ENCODE measurements around the gene SNAPC2.
"Not testable (repeated sequence)": the region's sequence is repeated elsewhere in the genome, so short reads cannot be mapped to it uniquely, and the experiment has no call there.

The SNAPC2 gene

DNA sequence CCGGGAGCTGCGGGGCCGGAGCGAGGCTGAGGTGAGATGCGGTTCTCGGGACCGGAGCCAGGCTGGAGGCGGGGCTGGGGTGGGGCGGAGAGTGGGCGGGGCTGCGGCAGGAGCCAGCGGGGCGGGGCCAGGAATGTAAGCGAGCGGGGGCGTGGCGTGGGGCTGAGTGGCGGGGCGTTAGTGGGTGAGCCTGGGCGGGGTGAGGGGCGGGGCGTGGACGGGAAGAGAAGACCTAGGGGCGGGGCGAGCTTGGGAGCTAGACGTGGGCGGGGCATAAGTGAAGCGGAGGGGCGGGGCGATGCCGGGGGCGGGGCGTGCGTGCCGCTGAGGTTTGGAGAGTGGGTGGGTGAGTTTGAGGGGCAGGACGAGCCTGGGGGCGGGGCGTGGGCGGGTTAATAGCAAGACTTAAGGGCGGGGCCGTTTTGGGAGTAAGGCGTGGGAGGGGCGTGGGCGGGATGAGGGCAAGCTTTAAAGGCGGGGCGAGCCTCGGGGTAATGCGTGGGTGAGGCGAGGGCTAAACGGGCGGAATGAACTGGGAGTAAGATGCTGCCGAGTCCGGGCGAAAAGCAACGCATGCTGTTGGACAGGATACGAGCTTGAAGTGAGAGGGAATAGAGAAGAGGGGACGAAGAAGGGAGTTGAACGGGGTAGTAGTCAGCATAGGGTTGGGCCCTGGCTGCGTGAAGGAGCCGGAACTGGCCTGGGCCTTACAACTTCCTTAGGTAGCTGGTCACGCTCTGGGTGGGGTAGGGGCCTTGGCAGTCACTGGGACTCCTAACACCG, 572 bp downstream of the SNAPC2 start:
- DNase-seq (ENCODE audit: insufficient read length, low spot score) (peak; percentile 80), FAIRE-seq (peak; percentile 96)

DNA sequence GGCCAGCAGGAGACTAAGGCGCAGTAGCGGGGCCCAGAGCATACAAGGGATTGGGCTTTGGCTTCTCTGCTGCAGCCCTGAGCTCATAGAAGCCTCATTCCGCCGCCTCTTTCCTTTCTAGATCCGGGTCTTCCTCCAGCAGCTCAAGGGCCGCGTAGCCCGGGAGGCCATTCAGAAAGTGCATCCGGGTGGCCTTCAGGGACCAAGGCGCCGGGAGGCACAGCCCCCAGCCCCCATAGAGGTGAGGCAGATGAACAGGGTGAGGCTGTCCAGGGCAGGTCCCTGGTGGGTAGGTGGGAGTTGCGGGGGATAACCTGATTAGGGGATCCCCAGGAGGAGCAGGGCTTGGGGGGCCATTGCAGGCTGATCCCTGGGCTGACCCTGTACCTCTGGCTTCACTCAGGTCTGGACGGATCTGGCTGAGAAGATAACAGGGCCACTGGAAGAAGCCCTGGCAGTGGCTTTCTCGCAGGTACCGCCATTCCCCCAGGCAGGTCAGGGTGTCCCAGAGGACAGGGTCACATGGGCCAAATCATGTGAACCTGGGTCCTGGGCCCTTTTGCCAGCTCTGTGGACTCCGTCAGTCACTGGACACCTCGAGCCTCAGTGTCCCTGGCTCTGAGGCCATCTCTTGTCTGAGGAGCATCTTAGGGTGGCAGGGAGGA, 1.3 kb downstream of the SNAPC2 start:
- FAIRE-seq: no peak

DNA sequence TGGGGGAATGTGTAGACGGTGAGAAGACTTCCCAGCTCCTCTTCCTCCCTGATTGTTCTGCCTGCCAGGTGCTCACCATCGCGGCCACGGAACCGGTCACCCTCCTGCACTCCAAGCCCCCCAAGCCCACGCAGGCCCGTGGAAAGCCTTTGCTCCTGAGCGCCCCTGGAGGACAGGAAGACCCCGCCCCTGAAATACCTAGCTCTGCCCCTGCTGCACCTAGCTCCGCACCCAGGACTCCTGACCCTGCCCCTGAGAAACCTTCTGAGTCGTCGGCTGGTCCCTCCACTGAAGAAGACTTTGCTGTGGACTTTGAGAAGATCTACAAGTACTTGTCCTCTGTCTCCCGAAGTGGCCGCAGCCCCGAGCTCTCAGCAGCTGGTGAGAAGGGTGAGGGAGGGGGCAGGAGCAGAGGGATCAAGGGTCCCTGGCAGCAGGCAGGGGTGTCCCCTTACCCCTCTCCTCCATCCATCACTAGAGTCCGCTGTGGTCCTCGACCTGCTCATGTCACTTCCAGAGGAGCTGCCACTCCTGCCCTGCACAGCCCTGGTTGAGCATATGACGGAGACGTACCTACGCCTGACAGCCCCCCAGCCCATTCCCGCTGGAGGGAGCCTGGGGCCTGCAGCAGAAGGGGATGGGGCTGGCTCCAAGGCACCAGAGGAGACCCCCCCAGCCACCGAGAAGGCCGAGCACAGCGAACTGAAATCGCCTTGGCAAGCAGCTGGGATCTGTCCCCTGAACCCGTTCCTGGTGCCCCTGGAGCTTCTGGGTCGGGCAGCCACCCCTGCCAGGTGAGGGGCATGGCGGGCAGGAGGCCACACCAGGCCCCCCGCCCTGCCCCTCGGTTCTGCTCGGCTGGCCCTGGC, 2.1 kb downstream of the SNAPC2 start:
- no peak for DNase-seq (ENCODE audit: insufficient read length, low spot score)
- FAIRE-seq: no peak

More for the DNA sequence above, 1.3 kb downstream of the SNAPC2 start:
- no peak for DNase-seq (ENCODE audit: insufficient read length, low spot score)

DNA sequence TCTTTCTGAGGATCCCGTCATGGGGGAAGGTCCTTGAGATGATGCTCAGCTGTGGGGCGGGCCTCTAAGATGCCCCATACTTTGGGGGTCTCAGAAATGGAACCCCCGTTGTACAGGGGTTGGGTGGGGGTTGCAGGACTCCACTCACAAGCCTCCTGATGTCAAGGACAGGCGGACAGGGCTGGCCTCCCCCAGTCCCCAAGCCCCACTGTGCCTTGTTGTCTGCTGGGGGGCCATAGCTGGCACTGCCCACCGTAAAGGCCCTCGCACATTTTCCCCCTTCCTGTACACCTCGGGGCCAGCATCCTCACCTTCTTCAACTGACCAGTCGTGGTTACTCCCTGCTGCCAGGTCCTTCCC, 2.7 kb downstream of the SNAPC2 start:
- DNase-seq (ENCODE audit: insufficient read length, low spot score) (no peak), FAIRE-seq (no peak)

DNA sequence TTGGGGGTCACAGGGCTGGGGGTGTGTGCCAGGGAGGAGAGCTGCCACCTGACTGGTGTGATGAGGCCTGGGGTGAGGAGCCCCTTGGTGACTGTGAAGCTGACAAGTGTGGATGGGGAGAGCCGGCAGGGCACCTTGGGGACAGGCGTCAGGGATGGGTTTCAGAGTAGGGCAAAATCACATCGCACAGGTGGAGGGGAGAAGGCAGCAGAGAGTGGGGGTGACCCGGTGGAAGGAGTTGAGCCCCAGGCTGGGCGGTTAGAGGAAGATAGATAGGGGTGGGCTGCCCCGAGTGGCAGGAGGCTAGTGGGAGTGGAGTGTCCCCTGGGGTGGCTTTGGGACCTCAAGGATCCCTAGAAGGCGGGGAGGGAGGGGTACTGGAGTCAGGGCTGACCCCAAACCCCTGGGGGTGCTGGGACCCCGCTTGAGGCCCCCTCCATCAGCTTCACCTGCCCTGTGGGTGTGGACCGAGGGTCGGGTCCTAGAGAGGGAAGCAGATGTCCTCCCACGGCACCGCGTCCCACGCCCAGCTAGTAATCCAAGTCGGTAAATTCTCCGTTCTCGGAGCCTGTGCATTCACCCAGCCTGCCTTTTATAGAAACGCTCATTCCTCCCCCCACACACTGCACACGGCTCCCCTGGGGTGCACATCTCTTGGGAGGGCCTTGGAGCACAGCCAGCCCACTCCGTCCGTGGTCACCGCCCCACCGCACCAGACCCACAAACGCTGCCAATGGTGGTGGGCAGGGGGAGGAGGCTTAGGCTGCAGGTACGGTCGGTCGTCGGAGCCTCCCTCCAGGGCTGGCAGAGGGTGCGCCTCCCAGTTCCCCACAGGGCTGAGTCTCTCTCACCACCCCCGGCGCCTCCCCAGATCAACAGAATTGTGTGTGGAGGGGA, 3.4 kb downstream of the SNAPC2 start:
- FAIRE-seq (no peak), DNase-seq (ENCODE audit: insufficient read length, low spot score) (no peak)

DNA sequence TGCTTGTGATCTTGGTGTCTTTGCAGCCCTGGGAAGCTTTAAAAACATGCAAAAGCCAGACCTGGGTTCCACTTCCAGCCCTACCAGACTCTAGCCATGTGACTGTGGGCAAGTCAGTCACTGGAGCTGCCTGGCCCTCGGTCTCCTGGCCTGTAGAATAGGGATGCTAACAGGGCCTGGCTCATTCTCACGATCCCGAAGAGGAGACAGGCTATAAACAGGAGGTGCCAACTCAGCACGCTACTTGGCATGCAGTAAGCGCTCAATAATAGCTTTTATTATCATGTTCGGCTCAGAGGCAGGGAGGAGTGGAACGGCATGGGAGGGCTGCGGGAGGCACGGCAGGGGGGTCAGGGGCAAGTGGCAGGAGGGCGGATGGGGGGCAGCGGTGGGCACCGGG, 4.1 kb downstream of the SNAPC2 start:
- DNase-seq (ENCODE audit: insufficient read length, low spot score): no peak
- no peak for FAIRE-seq

DNA sequence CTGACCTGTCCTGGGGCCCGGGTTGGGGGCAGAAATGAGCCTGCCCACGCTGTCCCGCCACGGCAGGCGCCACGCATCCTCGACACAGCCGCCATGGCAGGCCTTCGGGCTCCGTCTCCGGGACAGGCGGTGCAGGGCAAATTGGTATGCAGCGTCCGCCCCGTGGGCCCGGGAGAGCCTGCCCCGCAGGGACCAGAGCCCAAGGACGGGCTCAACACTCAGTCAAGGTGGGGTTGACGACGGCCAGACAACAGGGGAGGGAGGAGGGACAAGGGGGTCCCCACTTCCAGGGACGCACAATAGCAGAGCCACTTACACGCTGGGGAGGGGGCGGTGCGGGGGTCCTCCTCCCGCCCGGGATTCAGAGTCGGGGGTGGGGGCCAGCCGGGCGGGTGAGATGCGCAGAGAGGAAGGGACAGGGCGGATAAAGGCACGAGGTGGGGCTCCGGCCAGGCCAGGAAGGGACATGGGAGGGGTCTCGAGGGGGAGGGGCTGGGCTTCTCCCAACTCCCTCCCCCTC, 4.6 kb downstream of the SNAPC2 start:
- DNase-seq (ENCODE audit: insufficient read length, low spot score) (no peak), FAIRE-seq (no peak)

DNA sequence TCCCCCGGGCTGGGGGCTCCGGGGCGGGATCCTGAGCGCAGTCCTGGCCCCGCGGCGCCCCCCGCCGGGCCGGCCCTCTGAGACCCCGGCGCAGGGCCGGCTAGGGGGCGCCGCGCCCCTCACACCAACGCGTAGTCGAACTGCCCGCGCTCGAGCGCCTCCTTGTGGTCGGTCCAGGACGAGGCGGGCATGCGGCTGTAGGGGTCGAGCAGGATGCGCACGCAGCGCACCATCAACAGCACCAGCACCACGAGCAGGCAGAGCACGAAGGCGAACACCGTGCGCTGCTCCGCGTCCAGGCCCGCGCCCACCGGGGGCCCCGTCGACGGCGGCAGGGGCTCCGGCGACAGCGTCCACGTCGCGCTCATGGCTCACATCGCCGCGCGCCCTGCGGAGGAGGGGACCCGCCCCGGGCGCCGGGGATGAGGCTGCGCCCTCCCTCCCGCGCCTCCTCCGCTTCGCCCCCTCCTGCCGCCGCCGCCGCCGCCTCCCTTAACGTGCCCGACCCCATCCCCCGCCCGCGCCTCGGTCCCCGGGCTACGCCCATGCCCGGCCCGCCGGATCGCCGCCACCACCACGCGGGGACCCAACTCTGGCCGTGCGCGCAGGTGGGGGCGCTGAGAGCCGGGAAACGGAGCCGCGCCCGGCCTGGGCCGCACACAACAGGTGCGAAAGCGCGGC, 5.2 kb downstream of the SNAPC2 start:
- DNase-seq (ENCODE audit: insufficient read length, low spot score) (peak; percentile 91), FAIRE-seq (peak; percentile 91)

DNA sequence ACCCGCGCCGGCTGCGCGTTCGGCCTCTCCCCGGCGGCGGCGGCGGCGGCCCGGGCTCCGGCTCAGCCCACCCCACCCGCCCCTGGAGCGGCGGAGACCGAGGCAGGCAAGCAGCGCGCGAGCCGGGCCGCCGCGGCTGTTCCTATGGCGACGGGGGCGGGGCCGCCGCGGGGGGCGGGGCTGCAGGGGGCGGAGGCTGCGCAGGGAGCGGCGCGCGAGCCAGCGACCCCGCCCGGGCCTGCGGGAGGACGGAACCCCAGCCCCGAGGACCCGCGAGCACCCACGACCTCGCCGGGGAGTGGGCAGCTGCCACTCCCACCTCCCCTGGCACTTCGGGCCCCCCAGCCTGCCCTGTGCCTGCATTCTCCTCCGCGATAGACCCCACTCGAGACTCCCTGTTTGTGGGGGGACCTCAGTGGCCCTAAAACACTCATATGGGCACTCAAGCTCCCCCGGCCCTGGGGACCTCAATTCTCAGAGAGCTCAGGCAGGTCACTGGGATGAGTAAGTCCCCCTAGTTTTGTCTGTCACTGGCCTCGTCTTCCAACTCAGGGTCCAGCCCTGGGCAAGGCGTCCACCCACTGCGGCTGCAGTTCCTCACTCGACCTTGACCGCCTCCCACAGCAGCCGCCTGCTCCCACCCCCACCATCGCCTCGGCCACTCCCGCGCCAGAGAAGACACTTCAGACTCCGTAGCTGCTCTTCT, 6.0 kb downstream of the SNAPC2 start, which contains the start of gene CTXN1:
Gene CTXN1 (minus strand): TSS at position 115 of the 706 bp plus-strand sequence. CDS start 597 bp downstream, outside the sequence.
- DNase-seq (ENCODE audit: insufficient read length, low spot score) (no peak), FAIRE-seq (no peak)

DNA sequence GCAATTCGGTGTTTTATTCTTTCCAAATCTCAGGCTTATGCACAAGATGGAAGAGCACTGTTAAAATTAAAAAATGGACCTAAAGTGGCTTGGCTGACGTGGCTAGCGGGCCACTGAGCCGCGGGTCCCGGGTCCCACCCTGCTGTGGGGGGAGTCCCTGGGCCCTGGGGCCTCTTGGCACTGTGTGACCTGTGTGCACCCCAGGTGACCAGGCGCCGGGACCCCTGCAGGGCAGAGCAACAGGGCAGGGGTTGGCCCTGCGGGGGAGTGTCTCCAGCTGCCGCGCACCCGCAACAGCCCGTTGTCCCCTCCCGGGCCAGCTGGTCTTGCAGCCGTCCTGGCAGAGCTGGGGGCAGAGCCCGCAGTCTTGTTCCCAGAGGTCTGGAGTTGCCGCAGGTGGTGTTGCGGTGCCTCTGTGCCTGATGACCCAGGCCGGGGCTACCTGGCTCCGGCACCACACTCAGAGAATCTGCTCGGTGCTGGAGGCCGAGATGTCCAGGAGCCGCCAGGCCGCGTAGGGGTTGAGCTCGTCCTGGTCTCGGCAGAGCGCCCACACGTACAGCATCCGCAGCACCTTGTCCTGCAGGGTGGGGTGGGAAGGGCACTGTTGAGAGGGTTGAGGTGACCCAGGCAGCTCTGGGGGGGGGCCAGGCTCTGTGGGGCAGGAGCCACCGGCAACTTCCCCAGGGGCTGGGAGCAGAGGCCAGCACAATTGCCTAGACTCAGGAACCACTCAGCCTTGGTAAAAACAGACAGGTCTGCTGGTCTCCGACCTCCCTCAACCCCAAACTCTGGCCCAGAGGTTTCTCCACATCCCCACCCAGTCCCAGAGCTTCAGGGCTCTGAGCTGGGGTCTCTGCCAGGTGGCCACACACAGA, 6.8 kb downstream of the SNAPC2 start:
- no peak for DNase-seq (ENCODE audit: insufficient read length, low spot score)
- FAIRE-seq: no peak

DNA sequence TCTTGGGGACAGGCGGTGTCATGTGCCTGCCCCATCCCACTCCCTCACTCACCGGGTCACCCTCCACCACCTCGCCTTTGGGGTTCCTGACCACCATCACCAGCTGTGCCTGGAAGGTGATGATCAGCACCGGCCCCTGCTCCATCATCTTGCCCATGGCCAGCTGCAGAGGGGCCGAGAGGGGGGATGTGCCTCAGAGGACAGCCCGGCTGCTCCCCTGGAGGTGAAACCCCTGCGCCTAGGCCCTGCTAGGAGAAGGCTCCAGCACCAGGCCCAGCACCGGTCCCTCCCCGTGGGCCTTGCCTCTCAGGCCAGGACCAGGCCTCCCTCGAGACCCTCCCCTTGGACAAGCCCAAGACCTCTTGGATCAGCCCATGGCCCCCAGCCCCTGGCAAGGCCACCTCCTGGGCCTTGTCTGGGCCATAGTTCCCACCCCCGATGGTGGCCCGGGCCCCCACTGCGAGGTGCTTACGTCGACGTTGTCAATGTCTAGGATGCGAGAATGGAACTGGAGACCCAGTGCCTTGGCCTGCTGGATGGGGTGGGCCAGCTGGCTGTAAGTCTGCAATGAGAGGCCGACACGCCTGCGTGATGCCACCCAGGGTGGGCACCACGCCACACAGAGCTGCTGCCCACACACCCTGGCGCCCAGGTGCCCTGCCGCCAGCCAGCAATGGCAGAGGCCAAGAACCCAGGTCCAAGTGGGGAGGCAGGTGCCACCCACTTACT, 7.6 kb downstream of the SNAPC2 start:
- FAIRE-seq (no peak), DNase-seq (ENCODE audit: insufficient read length, low spot score) (no peak)

DNA sequence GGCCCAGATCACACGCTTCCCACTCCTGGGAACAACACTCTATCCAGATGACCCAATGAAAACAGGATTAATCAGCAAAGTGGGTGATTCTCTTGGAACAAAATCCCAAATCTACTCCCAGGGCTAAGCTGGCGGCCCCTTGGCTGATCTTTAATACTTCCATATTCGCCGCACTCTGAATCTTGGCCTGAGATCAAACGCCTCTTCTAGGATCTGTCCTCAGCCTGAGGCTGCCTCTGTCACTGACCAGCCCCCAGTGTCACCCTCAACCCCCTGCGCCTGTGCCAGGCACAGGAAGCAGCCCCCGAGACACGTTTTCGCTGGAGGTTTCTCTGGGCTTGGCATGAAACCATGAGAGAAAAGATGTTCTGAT, 8.2 kb downstream of the SNAPC2 start:
- DNase-seq (ENCODE audit: insufficient read length, low spot score) (no peak), FAIRE-seq (no peak)

DNA sequence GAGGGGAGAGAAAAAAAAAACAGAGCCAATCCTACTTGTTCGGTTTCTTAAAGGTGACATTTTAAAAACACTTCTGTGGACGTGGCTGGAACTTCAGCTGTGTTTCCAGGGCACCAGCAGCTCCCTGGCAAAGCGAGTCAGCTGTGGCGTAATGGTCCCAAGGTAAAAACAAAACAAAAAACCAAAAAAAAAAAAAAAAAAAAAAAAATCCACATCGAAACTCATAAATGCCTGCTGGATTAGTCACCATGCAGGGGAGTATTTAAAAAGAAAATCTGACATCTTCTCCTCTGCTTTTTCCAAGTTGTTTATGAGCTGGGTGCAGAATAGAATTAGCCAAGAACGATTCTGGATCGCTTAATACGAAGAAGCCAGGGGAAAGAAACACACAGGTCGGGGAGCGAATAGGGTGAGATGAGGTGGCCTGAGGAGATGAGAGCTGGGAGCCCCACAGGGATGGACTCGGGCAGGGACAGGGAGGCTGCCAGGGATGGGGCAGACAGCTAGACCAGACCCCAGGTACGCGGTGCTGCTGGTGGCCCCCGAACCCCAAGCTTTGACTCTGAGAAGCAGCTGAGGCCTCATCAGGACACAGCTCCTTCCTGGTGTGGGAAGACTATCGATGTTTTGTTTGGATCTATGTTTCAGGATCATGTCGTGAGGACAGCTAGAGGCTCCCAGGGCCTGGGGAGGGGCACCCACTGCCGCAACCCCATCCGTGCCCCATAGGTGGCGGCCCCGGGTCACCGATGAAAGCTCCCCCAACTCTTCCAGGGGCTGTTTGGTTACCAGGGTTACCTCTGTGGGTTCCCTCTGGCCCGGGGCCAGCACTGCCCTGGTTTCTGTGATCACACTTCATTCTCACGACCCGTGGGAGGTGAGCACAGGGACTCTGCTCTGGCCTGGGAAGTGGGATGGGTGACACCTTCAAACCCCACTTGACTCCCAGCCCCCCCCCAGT, 8.9 kb downstream of the SNAPC2 start:
- peak; percentile 71 for DNase-seq (ENCODE audit: insufficient read length, low spot score)
- FAIRE-seq: no peak

DNA sequence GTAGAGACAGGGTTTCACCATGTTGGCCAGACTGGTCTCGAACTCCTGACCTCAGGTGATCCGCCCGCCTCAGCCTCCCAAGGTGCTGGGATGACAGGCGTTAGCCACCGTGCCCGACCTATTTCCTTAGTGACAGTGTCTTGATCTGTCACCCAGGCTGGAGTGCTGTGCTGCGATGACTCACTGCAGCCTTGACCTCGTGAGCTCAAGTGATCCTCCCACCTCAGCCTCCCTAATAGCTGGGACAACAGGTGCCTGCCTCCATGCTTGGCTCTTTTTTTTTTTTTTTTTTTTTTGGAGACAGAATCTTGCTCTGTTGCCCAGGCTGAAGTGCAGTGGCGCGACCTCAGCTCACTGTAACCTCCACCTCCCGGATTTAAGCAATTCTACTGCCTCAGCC, 9.9 kb downstream of the SNAPC2 start:
- DNase-seq (ENCODE audit: insufficient read length, low spot score); FAIRE-seq: not testable (repeated sequence)

DNA sequence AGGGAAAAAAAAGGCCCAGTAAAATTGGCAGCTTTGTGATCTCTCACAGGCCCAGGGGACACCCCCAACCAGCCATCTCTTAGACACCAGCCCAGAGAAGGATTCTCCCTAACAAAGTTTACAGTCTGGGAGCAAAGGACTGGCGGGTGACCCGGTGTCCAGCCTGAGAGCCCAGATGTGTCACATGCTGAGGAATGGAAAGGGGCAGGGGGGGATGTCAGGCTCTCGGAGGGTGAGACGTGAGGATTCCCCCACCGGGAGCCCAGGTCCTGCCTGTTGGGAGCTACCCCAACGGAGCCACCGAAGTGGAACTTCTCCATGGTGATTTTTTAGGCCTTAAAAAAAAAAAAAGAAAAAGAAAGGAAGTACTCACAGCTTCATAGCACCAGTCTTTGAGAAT, 10.6 kb downstream of the SNAPC2 start:
- DNase-seq (ENCODE audit: insufficient read length, low spot score) (no peak), FAIRE-seq (no peak)
